ENCODE measurements around the gene ENOPH1.

- TF ChIP-seq CTCF (IDR thresholded peaks at IDR 0.05) (no peak), POLR2A (IDR thresholded peaks at IDR 0.05) (peak; percentile 72)
Measured at GRCh38 chr4:82430193-82430963, at the start of gene ENOPH1, which contains the start of gene HNRNPDL.
